Ramos (cell line): ENCODE data around the gene FBXO34.
"Not testable (repeated sequence)": the region's sequence is repeated elsewhere in the genome, so short reads cannot be mapped to it uniquely, and the experiment has no call there.

ENCODE experiments used
- in situ Hi-C: fragments of 300-500 bp; cut with MboI; formaldehyde crosslinking; loops from one replicate; pipeline ENCODE4 v1.14.3; 2022; ENCODE audit warnings: low sequenced_read_pairs; ENCODE audit not compliant: unreplicated experiment

The FBXO34 gene

GRCh38 chr14:55372825-55373224, 101.6 kb downstream of the FBXO34 start:
- in situ Hi-C loops: no loop called here

- in situ Hi-C loops: no loop called here
Observed at GRCh38 chr14:55373784-55374705, 102.8 kb downstream of the FBXO34 start.

- in situ Hi-C loops: no loop called here
Observed at GRCh38 chr14:55374771-55375170, 103.5 kb downstream of the FBXO34 start.

- in situ Hi-C loops: no loop called here
Observed at GRCh38 chr14:55377236-55377635, 106.0 kb downstream of the FBXO34 start.

- in situ Hi-C loops: no loop called here
Observed at GRCh38 chr14:55381040-55381439, 109.8 kb downstream of the FBXO34 start.

GRCh38 chr14:55381561-55381960, 110.3 kb downstream of the FBXO34 start:
- in situ Hi-C loops: no loop called here

- in situ Hi-C loops: no loop called here
Observed at GRCh38 chr14:55382483-55382882, 111.3 kb downstream of the FBXO34 start.

- in situ Hi-C loops: not testable (repeated sequence)
Observed at GRCh38 chr14:55383056-55383466, 111.8 kb downstream of the FBXO34 start.

- in situ Hi-C loops: no loop called here
Observed at GRCh38 chr14:55383541-55384140, 112.4 kb downstream of the FBXO34 start.

- in situ Hi-C loops: no loop called here
Observed at GRCh38 chr14:55384536-55384935, 113.3 kb downstream of the FBXO34 start.

- in situ Hi-C loops: no loop called here
Observed at GRCh38 chr14:55386037-55386808, 115.0 kb downstream of the FBXO34 start.

GRCh38 chr14:55387121-55387520, 115.9 kb downstream of the FBXO34 start:
- in situ Hi-C loops: no loop called here

- in situ Hi-C loops: no loop called here
Observed at GRCh38 chr14:55388160-55388559, 116.9 kb downstream of the FBXO34 start.

- in situ Hi-C loops: no loop called here
Observed at GRCh38 chr14:55389330-55389729, 118.1 kb downstream of the FBXO34 start.

- in situ Hi-C loops: no loop called here
Observed at GRCh38 chr14:55398679-55399078, 127.5 kb downstream of the FBXO34 start.

- in situ Hi-C loops: no loop called here
Observed at GRCh38 chr14:55399183-55399582, 128.0 kb downstream of the FBXO34 start.

- in situ Hi-C loops: no loop called here
Observed at GRCh38 chr14:55399852-55400251, 128.6 kb downstream of the FBXO34 start.

GRCh38 chr14:55401751-55402150, 130.5 kb downstream of the FBXO34 start:
- in situ Hi-C loops: no loop called here
